NCI-H128 (cell line): ENCODE measurements around the gene OSBPL2.

ENCODE experiments used
- DNase-seq: peaks from one replicate; lab custom pipeline; 2025; ENCODE audit not compliant: unreplicated experiment; lab: John Stamatoyannopoulos, UW

OSBPL2 gene

DNA sequence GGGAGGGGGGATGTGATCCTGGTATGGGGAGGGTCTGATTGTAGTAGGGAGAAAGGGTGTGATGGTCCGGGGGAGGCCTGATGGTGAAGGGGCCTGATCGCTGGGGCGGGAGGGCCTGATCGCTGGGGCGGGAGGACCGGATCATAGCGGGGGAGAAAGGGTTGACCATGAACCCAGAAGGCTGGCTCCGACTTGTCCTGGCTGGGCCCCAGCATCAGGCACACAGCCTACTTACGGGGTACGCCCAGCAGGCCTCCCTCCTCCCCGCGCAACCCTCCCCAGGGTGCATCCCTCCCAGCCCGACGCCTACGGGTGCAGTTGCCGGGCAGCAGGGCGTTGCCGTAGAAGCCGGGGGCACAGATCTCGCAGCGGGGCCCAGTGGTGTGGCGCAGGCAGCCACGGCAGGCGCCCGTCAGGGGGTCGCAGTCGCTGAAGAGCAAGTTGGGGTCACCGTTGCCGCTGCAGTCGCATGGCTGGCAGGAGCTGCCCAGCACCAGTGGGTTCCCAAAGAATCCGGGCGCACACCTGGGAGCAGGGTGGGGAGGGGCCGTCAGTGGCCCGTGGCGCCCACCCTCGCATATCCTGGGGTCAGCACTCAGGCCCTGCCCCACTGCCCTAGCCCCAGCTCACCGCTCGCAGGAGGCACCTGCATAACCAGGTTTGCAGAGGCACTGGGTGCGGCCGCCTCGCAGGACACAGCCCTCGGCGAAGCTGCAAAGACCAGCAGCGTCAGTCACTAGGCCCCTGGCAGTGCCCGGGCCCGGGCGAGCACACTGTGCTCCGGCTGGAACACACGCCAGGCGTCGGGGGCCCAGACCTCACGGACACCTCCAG is 85.0 kb downstream of the OSBPL2 start:
- DNase-seq = no peak

DNA sequence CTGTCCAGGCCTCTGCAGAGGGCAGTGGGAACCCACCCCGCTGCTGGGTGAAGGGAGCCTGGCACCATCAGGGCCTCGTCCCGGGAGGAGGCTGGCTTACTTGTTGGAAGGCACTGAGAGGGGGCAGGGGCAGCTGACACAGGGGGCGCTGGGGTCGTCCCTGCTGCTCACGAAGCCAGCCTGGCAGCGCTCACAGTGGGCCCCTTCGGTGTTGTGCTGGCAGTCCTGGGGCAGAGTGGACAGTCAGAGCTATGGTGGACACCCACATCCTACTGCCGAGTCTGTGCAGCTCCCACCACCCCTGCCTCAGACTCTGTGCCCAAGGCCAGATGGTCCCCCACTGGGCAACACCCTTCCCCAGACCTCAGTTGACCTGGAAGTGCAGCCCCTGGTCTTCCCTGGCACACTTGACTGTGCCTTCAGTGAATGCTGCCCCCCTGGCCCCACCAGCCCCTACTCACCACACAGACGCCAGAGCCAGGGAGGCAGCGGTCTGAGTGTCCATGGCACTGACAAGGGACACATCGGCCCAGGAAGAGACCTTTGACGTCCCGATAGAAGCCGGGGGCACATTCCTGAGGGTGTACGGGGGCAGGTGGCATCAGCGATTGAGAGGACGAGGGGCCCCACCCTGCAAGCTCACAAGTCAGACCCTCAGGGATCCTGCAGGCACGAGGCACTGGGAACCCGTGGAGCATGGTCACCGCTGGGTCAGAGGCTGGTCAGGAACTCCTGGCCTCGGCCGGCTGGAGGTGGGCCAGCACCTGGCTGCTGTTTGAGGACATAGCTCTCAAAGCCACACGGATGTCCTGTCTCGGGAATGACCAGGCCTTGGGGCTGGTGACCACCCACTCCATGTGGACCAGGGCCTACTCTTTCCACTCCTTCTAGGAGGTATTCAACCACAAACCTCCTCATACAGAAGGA is 85.9 kb downstream of the OSBPL2 start:
- DNase-seq = no peak

DNA sequence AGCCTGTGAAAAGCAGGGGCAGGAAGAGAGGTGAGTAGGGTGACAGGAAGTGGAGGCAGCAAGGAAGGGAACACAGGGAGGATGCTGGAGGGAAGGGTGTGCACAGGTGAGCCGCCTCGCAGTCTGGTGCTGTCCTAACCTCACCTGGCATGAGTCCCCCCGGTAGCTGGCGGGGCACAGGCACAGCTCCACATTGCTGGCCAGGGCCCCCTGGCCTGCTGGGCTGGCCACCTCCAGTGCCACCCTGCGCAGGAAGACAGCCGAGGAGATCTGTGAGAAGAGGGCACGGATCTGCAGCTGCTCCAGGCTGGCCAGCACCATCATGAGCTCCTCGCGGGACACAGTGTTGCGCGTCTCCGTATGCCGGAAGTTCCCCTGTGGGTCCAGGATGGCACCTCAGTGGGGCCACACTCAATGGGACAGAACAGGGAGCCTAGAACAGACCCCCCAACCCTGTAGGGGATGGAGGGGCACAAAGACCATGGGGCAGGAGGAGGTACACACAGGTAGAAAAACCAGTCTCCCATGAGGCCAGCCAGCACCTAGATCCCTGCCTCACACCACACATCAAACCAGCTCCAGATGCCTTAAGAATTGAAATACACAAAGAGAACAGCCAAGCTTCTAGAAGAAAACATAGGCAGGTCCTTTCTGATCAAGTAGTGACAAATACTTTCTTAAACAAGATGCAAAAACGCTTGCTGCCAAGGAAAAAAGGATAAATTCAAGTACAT is 87.0 kb downstream of the OSBPL2 start:
- DNase-seq = no peak

DNA sequence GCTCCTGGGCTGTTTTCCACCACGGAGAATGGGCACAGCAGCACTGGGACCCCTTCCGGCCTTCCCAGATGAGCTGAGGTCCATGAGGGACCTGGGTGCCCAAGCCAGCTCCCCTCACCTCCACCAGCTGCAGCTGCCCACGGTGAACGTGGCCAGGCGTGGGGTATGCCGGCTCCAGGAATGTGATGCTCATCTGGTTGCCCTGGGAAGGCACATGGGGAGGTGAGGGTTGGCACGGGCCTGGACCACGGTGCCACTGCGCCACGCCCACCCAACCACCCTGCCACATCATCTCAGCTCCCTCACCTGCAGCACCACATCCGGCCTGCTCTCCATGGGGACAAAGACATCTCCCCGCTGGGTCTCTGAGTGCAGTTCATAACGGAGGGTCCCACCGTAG is 88.2 kb downstream of the OSBPL2 start:
- no peak for DNase-seq

DNA sequence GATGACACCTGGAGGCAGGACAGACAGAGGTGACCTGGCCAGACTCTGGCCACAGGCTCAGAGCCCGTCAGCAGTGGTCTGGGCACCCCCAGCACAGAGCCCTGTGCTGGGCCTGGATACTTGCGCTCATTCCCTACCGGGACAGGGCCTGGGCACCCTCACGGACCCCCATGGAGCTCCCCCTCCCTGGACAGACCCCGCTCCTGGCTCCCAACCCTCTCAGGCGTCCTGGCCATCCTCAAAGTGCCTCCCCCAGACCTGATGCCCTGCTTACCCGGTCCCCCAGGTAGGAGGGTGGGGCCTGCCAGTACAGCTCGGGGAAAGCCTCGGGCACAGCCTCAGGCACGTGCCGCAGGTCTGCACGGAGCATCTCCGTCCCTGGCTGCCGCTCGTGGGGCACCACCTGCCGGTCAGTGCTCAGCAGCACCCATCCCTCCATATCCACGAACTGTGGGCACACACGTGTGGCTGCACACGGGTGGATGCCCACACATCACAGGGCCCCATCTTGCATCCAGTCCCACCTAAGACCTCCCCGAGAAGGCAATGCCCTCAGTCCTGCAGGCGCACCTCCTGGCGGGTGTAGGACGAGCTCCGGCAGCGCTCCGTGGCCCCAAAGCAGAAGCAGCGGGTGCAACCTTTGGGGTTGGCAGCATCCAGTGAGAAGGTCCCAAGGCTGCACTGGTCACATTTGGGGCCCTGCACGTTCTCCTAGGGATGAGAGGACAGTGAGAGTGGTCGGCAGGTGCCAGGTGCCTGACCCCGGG is 88.8 kb downstream of the OSBPL2 start:
- DNase-seq = no peak

DNA sequence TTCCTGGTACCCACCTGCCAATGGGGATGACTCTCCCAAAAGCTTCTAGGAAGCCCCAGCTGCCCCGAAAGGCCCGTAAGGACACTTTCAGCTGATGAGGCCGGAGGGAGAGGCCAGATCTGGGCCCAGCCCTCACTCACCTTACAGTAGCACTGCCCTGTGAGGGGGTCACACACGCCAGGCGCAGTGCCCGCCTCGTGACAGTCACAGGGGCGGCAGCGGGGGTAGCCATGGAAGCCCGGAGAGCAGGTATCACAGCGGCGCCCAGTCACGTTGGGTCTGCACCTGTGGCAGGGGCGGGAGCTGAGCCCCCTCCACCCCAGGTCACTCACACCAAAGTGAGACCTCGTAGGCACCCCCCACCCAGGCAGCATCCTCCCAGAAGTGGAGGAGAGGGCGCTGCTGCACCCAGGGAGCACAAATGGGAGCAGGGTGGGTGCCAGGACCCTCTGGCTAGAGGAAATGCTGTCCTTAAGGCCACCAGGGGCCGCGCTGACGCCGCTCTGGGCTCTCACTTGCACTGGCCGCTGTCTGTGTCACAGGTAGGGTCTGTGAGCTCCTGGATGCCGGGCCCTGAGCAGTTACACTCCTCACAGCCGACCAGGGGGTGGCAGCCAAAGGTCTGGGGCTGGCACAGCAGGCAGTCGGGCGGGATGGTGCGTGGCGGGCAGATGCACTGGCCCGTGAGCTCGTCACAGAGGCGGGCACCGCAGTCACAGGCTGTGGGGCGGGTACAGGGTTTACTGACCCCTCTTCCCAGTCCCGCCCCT is 89.6 kb downstream of the OSBPL2 start:
- no peak for DNase-seq

DNA sequence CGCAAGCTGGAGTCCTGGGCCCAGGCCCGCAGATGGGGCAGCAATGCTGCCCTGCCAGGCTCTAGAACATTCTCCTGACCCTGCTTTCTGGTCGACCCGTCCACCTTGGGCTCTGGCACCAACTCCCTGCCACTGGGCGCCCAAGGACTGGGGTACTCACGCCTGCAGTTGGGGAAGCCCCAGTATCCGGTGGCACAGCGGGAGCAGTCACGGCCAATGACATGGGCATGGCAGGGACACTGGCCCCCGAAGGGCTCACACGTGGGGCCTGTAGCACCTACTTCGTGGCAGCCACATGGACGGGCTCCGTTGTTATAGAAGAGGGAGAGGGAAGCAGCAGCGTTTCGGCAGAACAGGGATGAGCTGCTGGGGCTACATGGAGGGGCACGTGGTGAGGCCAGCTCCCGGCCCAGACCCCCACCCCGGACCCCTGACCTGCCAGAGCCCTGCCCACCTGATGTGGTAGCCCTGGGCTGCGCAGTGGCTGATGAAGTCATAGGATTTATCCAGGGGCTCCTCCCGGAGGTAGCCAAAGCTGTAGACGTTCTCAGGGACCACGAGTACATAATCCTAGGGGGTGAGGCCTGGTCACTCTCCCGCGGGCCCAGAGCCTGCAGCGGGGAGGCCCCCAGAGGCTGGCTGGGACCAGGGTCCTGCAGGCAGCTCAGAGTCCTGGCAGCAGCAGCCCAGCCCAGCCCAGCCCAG is 90.5 kb downstream of the OSBPL2 start:
- no peak for DNase-seq

DNA sequence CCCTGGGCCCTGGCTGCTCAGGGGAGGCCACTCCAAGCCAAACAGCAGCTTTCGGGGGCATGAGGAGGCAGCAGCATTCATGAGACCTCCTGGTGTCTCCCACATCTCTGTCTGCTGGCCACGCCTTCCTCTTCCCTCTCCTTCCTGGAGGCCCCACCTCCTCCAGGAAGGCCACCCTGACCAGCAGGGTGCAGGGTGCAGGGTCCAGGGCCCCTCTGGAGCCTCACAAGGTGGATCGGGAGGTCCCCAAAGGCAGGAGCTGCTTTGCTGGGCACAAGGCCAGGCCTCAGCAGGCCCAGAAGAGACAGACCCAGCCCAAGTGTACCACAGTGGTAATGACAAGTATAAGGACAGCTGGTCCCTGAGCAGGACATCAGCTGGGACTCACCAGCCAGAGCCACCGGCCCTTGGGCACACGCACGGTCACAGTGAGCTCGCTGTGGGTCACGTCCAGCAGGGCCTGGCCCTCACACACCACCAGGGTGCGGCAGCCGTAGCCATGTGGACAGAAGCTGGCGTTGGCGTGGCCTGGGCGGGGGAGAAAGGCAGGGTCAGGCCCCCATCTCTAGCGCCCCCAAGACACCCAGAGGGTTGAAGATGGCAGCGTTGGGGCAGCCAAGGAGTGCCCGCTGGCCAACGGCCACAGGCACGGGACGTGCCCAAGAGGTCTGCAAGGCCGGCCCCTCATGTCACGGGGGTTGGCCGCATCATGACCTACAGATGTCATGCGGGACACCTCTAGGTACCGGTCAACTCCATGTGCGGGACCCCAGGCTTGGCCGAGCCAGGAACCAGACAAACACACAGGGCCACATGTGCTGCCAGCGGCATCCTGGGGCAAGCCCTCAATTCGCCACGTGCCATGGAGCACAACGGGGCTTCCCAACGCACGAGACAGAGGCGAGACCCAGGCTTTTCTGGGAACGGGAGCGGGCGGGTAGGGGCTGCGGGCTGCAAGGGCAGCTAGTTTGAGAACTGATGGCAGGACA is 91.4 kb downstream of the OSBPL2 start:
- DNase-seq = no peak

DNA sequence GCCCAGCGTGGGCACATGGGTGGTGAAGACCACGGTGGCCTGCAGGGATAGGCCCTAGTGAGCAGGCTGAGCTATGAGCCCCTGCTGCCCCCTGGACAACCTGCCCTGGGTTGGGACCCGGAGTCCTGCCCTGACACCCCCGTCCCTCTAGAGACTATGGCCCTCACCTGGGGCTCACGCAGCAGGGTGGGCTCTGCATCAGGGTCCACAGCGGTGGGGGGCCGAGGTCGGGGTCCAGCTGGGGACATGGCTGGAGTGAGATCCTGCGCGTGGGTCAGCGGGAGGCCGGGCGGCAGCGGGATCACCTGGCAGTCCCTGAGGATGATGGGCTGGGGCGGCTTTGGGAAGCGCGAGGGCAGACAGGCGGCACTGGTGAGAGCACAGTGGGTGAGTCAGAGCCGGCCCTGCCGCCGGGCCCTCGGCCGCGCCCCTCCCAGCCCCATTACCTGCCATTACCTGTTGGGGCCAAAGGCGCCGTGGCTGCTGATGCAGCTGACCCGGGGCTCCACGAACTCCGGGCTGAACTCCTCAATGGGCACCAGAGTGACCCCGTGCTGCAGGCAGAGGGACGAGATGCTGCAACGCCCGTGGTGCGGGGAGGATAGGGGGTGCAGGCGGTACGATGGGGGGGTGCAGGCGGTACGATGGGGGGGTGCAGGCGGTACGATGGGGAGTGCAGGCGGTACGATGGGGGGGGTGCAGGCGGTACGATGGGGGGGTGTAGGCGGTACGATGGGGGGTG is 92.4 kb downstream of the OSBPL2 start:
- DNase-seq = no peak

DNA sequence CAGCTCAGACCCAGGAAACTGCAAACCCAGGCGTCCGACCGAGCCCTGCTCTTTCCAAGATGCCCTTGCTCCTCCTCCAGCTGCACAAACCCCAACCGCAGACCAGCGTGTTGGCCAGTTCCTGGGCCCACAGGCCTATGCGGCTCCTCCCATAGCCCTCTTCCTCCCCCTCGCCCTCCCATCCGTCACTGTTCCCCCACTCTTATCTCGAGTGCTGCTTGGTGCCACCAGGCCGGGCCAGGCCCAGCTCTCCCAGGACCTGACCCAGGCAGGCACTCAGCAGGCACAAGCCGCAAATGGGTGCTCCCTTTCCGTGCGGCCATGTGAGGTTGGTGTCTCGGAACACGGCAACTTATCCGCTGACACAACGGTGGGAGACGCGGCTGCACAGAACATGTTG is 93.0 kb downstream of the OSBPL2 start:
- no peak for DNase-seq

DNA sequence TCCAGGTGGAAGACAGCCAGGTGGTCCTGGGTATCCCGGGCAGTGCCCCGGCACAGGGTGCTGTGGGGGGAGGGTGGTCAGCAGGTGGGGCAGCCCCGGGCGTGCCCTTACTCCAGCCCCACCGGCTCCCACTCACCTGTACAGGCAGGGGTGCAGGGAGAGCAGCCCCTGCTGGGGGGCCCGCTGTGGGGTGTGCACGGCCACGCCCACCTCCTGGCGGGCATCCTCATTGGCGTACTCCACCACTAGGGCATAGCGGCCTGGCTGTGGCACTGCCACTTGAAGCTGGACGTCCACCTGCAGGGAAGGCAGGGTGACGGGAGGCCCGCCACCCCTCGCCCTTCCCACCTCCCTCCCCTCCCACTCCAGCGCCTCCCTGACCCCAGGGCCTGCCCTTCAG is 94.1 kb downstream of the OSBPL2 start:
- no peak for DNase-seq

DNA sequence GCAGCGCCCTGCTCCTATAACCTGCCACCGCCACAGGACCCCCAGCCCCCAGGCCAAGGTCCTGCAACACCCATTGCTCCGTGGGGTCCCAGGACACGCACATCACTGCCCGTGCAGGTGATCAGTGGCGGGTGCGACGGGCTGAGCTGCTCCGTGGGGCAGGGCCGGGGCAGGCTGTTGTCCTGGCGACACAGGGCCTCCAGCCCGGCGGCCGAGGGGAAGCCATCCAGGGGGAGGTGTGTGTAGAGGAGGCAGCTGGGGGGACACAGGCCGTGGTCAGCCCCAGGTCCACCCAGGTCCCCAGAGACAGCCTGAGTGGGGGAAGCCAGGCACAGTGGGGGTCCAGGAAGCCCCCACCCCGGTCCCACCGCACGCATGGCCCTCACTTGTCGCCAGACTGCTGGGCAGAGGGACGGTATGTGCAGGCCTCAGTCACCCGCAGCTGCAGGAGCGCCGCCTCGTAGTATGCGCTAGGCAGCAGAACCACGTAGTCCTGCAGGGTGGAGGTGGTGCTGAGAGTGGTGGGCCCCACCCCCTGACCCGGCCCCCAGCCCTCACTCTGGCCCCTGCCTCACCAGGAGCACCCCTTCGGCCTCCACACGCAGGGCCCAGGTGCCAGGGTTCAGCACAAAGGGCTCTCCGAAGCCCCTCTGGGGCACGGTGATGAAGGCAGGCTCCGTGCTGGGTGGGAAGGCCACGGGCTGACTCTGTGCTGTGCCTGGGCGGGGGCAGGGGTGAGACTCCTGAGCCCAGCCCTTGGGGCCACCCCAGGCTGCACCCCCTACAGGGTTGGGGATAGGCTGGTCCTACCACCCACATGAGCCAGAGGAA is 94.9 kb downstream of the OSBPL2 start:
- no peak for DNase-seq

DNA sequence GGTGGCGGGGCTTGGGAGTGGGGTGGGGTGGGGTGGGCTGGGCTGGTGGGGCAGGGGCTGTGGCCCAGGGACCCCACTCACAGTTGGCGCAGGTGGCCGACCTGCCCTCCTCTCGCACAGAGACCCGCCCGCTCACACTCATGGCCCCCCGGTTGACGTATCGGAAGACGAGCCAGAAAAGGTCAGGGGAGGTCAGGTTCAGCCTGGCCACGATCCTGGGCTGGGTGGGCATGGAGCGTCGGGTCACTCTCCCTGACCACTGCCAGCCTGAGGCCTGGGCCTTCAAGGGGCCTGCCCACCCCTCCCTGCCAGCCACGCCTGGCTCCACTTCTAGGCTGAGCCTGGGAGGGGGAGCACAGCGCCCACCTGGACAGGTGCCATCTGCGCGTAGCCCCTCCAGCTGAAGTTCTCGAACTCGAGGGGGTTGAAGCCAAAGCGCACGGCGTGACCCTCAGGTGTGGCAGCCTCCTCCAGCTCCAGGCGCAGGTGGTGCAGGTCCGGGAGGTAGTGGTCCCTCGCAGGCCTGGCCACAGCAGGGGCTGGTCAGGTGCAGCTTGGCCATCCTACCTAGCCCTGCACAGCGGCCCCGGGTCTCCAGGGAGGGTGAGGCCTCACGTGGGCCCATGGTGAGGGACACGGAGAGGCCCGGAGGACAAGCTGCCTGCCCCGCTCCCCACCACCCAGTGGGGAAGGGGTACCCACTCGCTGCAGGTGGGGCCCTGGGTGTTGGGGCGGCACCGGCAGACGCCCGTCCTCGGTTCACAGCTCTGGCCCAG is 95.7 kb downstream of the OSBPL2 start:
- DNase-seq = no peak

DNA sequence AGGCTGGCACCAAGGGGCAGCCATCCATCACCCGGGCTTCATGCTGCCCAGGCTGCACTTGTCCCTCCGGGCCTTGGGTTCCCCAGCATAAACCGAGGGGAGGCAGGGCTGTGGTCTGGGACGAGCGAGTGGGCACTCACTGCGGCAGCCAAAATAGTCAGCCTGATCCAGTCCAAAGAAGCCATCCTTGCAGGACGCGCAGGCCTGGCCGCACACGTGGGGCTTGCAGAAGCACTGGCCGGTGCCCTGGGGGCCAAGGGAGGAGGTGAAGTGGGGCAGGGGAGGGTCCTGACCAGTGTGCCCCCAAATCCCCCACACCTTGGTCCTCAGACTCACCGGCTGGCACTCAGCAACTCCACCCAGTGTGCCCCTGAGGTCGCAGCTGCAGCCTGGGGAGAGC is 96.6 kb downstream of the OSBPL2 start:
- no peak for DNase-seq

DNA sequence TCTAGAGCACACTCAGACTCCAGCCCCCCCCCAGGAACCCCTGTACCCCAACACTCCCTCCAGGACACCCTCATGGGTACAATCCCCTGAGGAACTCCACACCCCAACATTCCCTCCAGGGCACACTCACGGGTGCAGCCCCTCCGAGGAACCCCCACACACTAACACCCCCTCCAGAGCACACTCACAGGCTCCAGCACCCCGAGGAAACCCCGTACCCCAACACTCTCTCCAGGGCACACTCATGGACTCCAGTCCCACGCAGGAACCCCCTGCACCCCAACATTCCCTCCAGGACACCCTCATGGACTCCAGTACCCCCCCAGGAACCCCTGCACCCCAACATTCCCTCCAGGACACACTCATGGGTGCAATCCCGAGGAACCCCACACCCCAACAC is 97.2 kb downstream of the OSBPL2 start:
- DNase-seq = no peak

DNA sequence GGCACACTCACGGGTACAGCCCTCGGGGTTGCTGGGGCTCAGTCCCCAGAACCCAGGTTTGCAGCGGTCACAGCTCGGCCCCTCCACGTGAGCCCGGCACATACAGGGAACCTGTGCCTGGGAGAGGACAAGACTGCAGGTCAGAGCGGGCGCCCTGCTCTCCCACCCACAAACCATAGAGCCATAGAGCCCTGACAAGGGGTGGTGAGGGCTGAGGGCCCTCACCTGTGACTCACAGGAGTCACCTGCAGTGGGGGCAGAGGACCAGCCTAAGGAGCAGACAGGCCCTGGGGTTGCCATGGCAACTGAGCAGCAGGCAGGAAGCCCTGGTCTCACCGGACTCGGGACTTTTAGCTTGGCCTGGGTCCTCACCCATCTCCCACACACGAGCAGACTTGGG is 98.0 kb downstream of the OSBPL2 start:
- no peak for DNase-seq
